T-cell (primary cell): ENCODE measurements around the gene SMIM21. TPM values are rescaled to one million over a fixed set of nuclear protein-coding genes. Genes with fewer than 3 reads are reported as not detected.

ENCODE experiments used
- ATAC-seq, 4 experiments: fragments of 200-7000 bp in 3 of 4; fragments of 150-1000 bp in 1 of 4; cut with Tn5 transposase; replicated peaks in 1 of 4; 1 replicate in 3 of 4; 2 replicates in 1 of 4; pipeline ENCODE4 v1.10.0; 2021; ENCODE audit warnings: moderate library complexity in 3 of 4, mild to moderate bottlenecking in 2 of 4, moderate number of reproducible peaks in 1 of 4
- CTCF ChIA-PET, 2 donors: fragments of 300-600 bp; sonication (Branson Sonifier 250); formaldehyde crosslinking; loops; one replicate each; lab custom pipeline; 2022; ENCODE audit warnings: antibody characterized with exemption in 2 of 2; lab: Charles Lee
- POLR2A ChIA-PET, 2 donors: fragments of 300-600 bp; sonication (Branson Sonifier 250); formaldehyde crosslinking; loops; one replicate each; lab custom pipeline; 2022; ENCODE audit warnings: antibody characterized with exemption in 2 of 2; lab: Charles Lee
- DNase-seq, 35 experiments: peaks; one replicate each; pipeline versions ENCODE4 v3.0.0 to v3.0.0-alpha.2; 2013 to 2023
- H3K27ac ChIP-seq: one replicate; pipeline ENCODE4 v1.5.1; 2013; ENCODE audit warnings: low read length
- H3K27me3 ChIP-seq, 2 experiments: replicated peaks in 1 of 2; 1 replicate in 1 of 2; 2 replicates in 1 of 2; pipeline versions ENCODE4 v1.6.1 to v1.7.0; 2013; ENCODE audit warnings: low read length in 1 of 2, mixed read lengths in 1 of 2; ENCODE audit not compliant: control insufficient read depth in 2 of 2, insufficient read depth in 2 of 2; ENCODE audit errors: extremely low read depth in 1 of 2
- H3K36me3 ChIP-seq, 2 donors: 1 replicate in 1 of 2; 2 replicates in 1 of 2; pipeline versions ENCODE4 v1.6.1 to v1.7.0; 2013; ENCODE audit warnings: low read length in 1 of 2; ENCODE audit not compliant: control insufficient read depth in 2 of 2, insufficient read depth in 1 of 2; ENCODE audit errors: extremely low read depth in 1 of 2
- H3K4me1 ChIP-seq, 2 experiments: 1 replicate in 1 of 2; 2 replicates in 1 of 2; pipeline versions ENCODE4 v1.6.1 to v1.7.0; 2013; ENCODE audit warnings: low read length in 2 of 2, mixed read lengths in 1 of 2; ENCODE audit not compliant: insufficient read depth in 2 of 2, control insufficient read depth in 1 of 2; ENCODE audit errors: extremely low read depth in 1 of 2
- H3K4me3 ChIP-seq, 2 donors: 1 replicate in 1 of 2; 2 replicates in 1 of 2; pipeline versions ENCODE4 v1.5.1 to v1.7.0; 2013; ENCODE audit warnings: mild to moderate bottlenecking in 2 of 2, low read length in 1 of 2, moderate library complexity in 1 of 2; ENCODE audit not compliant: control insufficient read depth in 1 of 2; ENCODE audit errors: extremely low read depth in 1 of 2
- H3K9me3 ChIP-seq: 2 replicates; pipeline ENCODE4 v1.7.0; 2013
- H3K27ac Mint-ChIP-seq, 2 donors: one replicate each; pipeline ENCODE4 v1.8.0; 2020 to 2021; ENCODE audit warnings: mild to moderate bottlenecking in 2 of 2, mixed read lengths in 2 of 2
- H3K27me3 Mint-ChIP-seq, 2 donors: one replicate each; pipeline ENCODE4 v1.8.0; 2021 to 2022; ENCODE audit warnings: mixed read lengths in 2 of 2
- H3K36me3 Mint-ChIP-seq: one replicate; pipeline ENCODE4 v1.8.0; 2021; ENCODE audit warnings: mixed read lengths
- H3K4me1 Mint-ChIP-seq, 3 donors: one replicate each; pipeline ENCODE4 v1.8.0; 2020 to 2022; ENCODE audit warnings: mixed read lengths in 3 of 3, mild to moderate bottlenecking in 1 of 3
- H3K4me3 Mint-ChIP-seq, 3 donors: one replicate each; pipeline ENCODE4 v1.8.0; 2020 to 2022; ENCODE audit warnings: mild to moderate bottlenecking in 3 of 3, mixed read lengths in 3 of 3, moderate library complexity in 3 of 3
- H3K9me3 Mint-ChIP-seq, 3 donors: one replicate each; pipeline ENCODE4 v1.8.0; 2020 to 2022; ENCODE audit warnings: mixed read lengths in 3 of 3
- WGBS: methylation state at CpG from one replicate; pipeline ENCODE4 v1.1.5; 2013; ENCODE audit warnings: missing lambda C conversion rate; ENCODE audit not compliant: insufficient coverage; 5-methylcytosine and 5-hydroxymethylcytosine counted together
- total RNA-seq, 35 experiments: library from RNA in 6 of 35; stranded (reverse) in 6 of 35; fragments of 120-200 nt in 1 of 35; gene quantifications; one replicate each; pipeline versions ENCODE4 v1.2.1 to v1.2.4 and lab custom pipeline; 2013 to 2026

The SMIM21 gene
- total RNA-seq, 5 donors from 2014 or later (not counting 1 experiment from before 2014, with no cell fraction given), result not detected

GRCh38 chr18:75364512-75365253 lies 62.8 kb downstream of the SMIM21 start:
- H3K36me3 ChIP-seq, result no peaks in the 10 kb centered on the region
- ATAC-seq, result no peak
- no peaks in the 10 kb centered on the region for H3K36me3 Mint-ChIP-seq
- H3K4me1 ChIP-seq, result no peaks in the 10 kb centered on the region
- no peak overlapping the region for H3K4me3 ChIP-seq
- ChIA-PET CTCF (interaction anchor here (0.6 to 1.2 kb wide), 2 partner anchors 468 to 747 kb away, joined by 3 read pairs; no protein-coding TSS in a partner anchor), POLR2A (no interaction called here)
- 75% methylated on average over 10 of the region's 13 CpGs for WGBS
- peak in 1 of 35 experiments; percentile 2 for DNase-seq
- peaks cover under 1 to 6% of the 10 kb centered on the region in 2 donors for H3K27me3 Mint-ChIP-seq
- peaks cover 0 to 1% (median 0%) of the 10 kb centered on the region in 3 donors for H3K4me1 Mint-ChIP-seq
- H3K27ac Mint-ChIP-seq, result no peak overlapping the region
- H3K27me3 ChIP-seq, result peaks cover 0 to 21% of the 10 kb centered on the region in 2 experiments
- H3K9me3 ChIP-seq, result no peaks in the 10 kb centered on the region
- no peak overlapping the region for H3K4me3 Mint-ChIP-seq
- no peak overlapping the region for H3K27ac ChIP-seq
- H3K9me3 Mint-ChIP-seq, result no peaks in the 10 kb centered on the region

GRCh38 chr18:75363446-75364225 lies 63.9 kb downstream of the SMIM21 start:
- DNase-seq (no peak), ATAC-seq (no peak)
- Mint-ChIP-seq H3K27ac (no peak overlapping the region), H3K27me3 (peaks cover 6 to 10% of the 10 kb centered on the region in 2 donors), H3K36me3 (no peaks in the 10 kb centered on the region), H3K4me1 (peaks cover 0 to 6% (median 0%) of the 10 kb centered on the region in 3 donors), H3K9me3 (no peaks in the 10 kb centered on the region), H3K4me3 (no peak overlapping the region)
- POLR2A ChIA-PET, result interaction anchor here in 1 of 2 donors (0.6 kb wide), 1 partner anchor 9 kb away, joined by 9 read pairs; no protein-coding TSS in a partner anchor
- H3K27me3 ChIP-seq, result peaks cover 0 to 25% of the 10 kb centered on the region in 2 experiments
- WGBS, result 94% methylated on average over 2 of the region's 13 CpGs
- no peak overlapping the region for H3K27ac ChIP-seq
- H3K4me3 ChIP-seq, result no peak overlapping the region
- H3K36me3 ChIP-seq, result no peaks in the 10 kb centered on the region
- H3K9me3 ChIP-seq, result no peaks in the 10 kb centered on the region
- H3K4me1 ChIP-seq, result no peaks in the 10 kb centered on the region
- CTCF ChIA-PET, result interaction anchor here (0.6 to 1.2 kb wide), 4 partner anchors 48 to 742 kb away, joined by 3 to 4 read pairs (median 3); no protein-coding TSS in a partner anchor

GRCh38 chr18:75362435-75362834 lies 65.1 kb downstream of the SMIM21 start:
- no peaks in the 10 kb centered on the region for H3K4me1 ChIP-seq
- DNase-seq, result no peak
- Mint-ChIP-seq H3K36me3 (no peaks in the 10 kb centered on the region), H3K4me1 (peaks cover 0 to 6% (median 0%) of the 10 kb centered on the region in 3 donors), H3K4me3 (no peak overlapping the region), H3K27ac (no peak overlapping the region), H3K9me3 (peaks cover 0 to 2% (median 0%) of the 10 kb centered on the region in 3 donors), H3K27me3 (peaks cover 6 to 10% of the 10 kb centered on the region in 2 donors)
- POLR2A ChIA-PET, result interaction anchor here in 1 of 2 donors (0.5 kb wide), 1 partner anchor 773 kb away, joined by 6 read pairs; no protein-coding TSS in a partner anchor
- H3K9me3 ChIP-seq, result no peaks in the 10 kb centered on the region
- ATAC-seq, result no peak
- H3K27ac ChIP-seq, result no peak overlapping the region
- no peaks in the 10 kb centered on the region for H3K36me3 ChIP-seq
- H3K4me3 ChIP-seq, result no peak overlapping the region
- 96% methylated on average over 9 of the region's 13 CpGs for WGBS
- CTCF ChIA-PET, result no interaction called here
- peaks cover 0 to 25% of the 10 kb centered on the region in 2 experiments for H3K27me3 ChIP-seq

- Histone ChIP-seq H3K4me3 (no peak overlapping the region), H3K27me3 (peaks cover 0 to 25% of the 10 kb centered on the region in 2 experiments), H3K36me3 (no peaks in the 10 kb centered on the region), H3K9me3 (no peaks in the 10 kb centered on the region), H3K27ac (no peak overlapping the region), H3K4me1 (no peaks in the 10 kb centered on the region)
- Mint-ChIP-seq H3K4me3 (no peak overlapping the region), H3K27me3 (peaks cover 6 to 10% of the 10 kb centered on the region in 2 donors), H3K9me3 (peaks cover 5 to 8% (median 6%) of the 10 kb centered on the region in 3 donors), H3K36me3 (peaks cover 6% of the 10 kb centered on the region), H3K27ac (no peak overlapping the region), H3K4me1 (peaks cover 0 to 6% (median 0%) of the 10 kb centered on the region in 3 donors)
- DNase-seq (no peak), ATAC-seq (no peak)
- 85% methylated on average over 11 of the region's 11 CpGs for WGBS
- ChIA-PET POLR2A (no interaction called here), CTCF (no interaction called here)
Observed at GRCh38 chr18:75360941-75361340, 66.6 kb downstream of the SMIM21 start.

DNA sequence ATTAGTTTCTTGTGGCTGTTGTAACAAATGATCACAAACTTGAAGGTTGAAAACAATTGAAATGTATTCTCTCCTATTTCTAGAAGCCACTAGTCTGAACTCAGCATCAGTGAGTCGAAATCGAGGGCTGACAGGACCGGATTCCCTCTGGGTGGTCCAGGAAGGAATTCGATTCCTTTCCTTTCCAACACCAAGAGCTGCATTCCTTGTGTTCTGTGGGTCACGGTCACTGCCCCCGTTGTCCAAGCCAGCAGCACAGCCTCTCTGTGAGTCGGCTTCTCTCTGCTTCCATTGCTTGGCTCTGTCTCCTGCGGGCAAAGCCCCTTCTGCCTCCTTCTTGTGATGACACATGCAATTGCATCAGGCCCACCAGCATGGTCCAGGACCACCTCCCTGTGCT lies 67.3 kb downstream of the SMIM21 start:
- Histone ChIP-seq H3K27me3 (peaks cover 0 to 25% of the 10 kb centered on the region in 2 experiments), H3K36me3 (no peaks in the 10 kb centered on the region), H3K9me3 (no peaks in the 10 kb centered on the region), H3K4me3 (no peak overlapping the region), H3K27ac (no peak overlapping the region), H3K4me1 (no peaks in the 10 kb centered on the region)
- Mint-ChIP-seq H3K4me1 (peaks cover 0 to 6% (median 0%) of the 10 kb centered on the region in 3 donors), H3K4me3 (no peak overlapping the region), H3K36me3 (peaks cover 6% of the 10 kb centered on the region), H3K27ac (no peak overlapping the region), H3K9me3 (peaks cover 6 to 8% (median 7%) of the 10 kb centered on the region in 3 donors), H3K27me3 (peaks cover 6 to 10% of the 10 kb centered on the region in 2 donors)
- no peak for DNase-seq
- no peak for ATAC-seq
- WGBS, result 89% methylated on average over 8 of the region's 8 CpGs
- POLR2A ChIA-PET, result no interaction called here
- CTCF ChIA-PET, result no interaction called here
